ENCODE data around the gene TNS1. TPM values are rescaled to one million over a fixed set of nuclear protein-coding genes. Genes with fewer than 3 reads are reported as not detected.

TNS1 gene
- total and polyA plus RNA-seq, 9 of the 15 experiments (the other 6 are each of a cell fraction or from before 2014, with no cell fraction given): 0.13 to 2.7 (median 0.77) TPM

GRCh38 chr2:217842017-217842416 lies 160.8 kb downstream of the TNS1 start (continued):
- TF ChIP-seq ZBTB26 (CRISPR knock-in tag; IDR thresholded peaks at IDR 0.05) (no peak), SMARCC2 (IDR thresholded peaks at IDR 0.05; ENCODE audit: low read depth) (peak; percentile 82), CTCF (IDR thresholded peaks at IDR 0.05 in 2 of 3, conservative IDR thresholded peaks at IDR 0.05 in 1 of 3; ENCODE audit: insufficient read depth in 2 of 3, low read depth in 1 of 3, low read length in 3 of 3) (no peak), SMARCB1 (IDR thresholded peaks at IDR 0.05; ENCODE audit: insufficient read length, low read depth) (no peak), MBD2 (IDR thresholded peaks at IDR 0.05; ENCODE audit: borderline replicate concordance, low read depth) (0 out of 2 replicates have a peak, but pooled peaks have one; percentile 20), NCOA2 (IDR thresholded peaks at IDR 0.05; ENCODE audit: partially characterized antibody in 2 of 2) (peak; percentile 42 to 45), ZNF512 (tag; IDR thresholded peaks at IDR 0.05) (no peak), CHD2 (IDR thresholded peaks at IDR 0.05; ENCODE audit: low read depth, low read length) (no peak), FOXO4 (CRISPR knock-in tag; IDR thresholded peaks at IDR 0.05) (no peak), ZNF347 (CRISPR knock-in tag; IDR thresholded peaks at IDR 0.05; ENCODE audit: low read depth) (no peak), MEF2D (tag; conservative IDR thresholded peaks at IDR 0.05; ENCODE audit: low read depth) (no peak), RB1 (IDR thresholded peaks at IDR 0.05; ENCODE audit: low read depth) (no peak), BHLHE40 (IDR thresholded peaks at IDR 0.05; ENCODE audit: low read length) (no peak), KAT8 (IDR thresholded peaks at IDR 0.05; ENCODE audit: low read depth) (no peak), ZNF695 (CRISPR knock-in tag; IDR thresholded peaks at IDR 0.05) (no peak), RCOR1 (IDR thresholded peaks at IDR 0.05; ENCODE audit: borderline replicate concordance in 1 of 2, low read depth in 2 of 2, low read length in 2 of 2) (no peak), SAFB2 (IDR thresholded peaks at IDR 0.05; ENCODE audit: borderline replicate concordance, low read depth, low read length, severe bottlenecking) (no peak), ZNF408 (CRISPR knock-in tag; IDR thresholded peaks at IDR 0.05; ENCODE audit: low read depth) (no peak), ZNF280B (CRISPR knock-in tag; IDR thresholded peaks at IDR 0.05) (no peak), ZNF584 (CRISPR knock-in tag; IDR thresholded peaks at IDR 0.05; ENCODE audit: low read depth) (no peak), PHB (CRISPR knock-in tag; IDR thresholded peaks at IDR 0.05) (no peak), SIN3B (IDR thresholded peaks at IDR 0.05; ENCODE audit: low read depth) (no peak)

All from K562 (cell line).